ENCODE data around the gene KIAA0753. TPM values are rescaled to one million over a fixed set of nuclear protein-coding genes. Genes with fewer than 3 reads are reported as not detected.

The KIAA0753 gene
- total and polyA plus RNA-seq, 2 of the 4 experiments (the other 2 are of a cell fraction) = 10.2 to 17.6 TPM

- Histone ChIP-seq H3K9me3 (ENCODE audit: control insufficient read depth, insufficient read depth, low read length) (no peaks in the 10 kb centered on the region; the same call in 1 of the 2 replicates), H2BK15ac (ENCODE audit: low read depth, low read length) (no peak overlapping the region), H3K4me2 (ENCODE audit: low read depth, low read length) (no peak overlapping the region; the same call in 1 of the 2 replicates), H3K36me3 (ENCODE audit: control insufficient read depth, insufficient read depth, low read length) (no peaks in the 10 kb centered on the region), H3K9ac (ENCODE audit: low read depth, low read length) (no peak overlapping the region), H3K56ac (ENCODE audit: extremely low read depth, insufficient read depth, low read length) (no peak overlapping the region), H2BK120ac (ENCODE audit: low read depth, low read length) (no peak overlapping the region), H3K18ac (ENCODE audit: low read depth, low read length) (no peak overlapping the region), H3K4me1 (ENCODE audit: control insufficient read depth, insufficient read depth, low read length) (0 out of 2 replicates have a peak, but pooled peaks cover 6% of the 10 kb centered on the region), H4K20me1 (ENCODE audit: insufficient read depth, low read length) (peaks cover 7% of the 10 kb centered on the region), H3K23ac (ENCODE audit: low read depth, low read length) (peak overlapping the region; percentile 80; the same call in 1 of the 2 replicates), H4K8ac (ENCODE audit: low read depth in 2 of 2, low read length in 2 of 2) (no peak overlapping the region), H2BK5ac (ENCODE audit: low read depth, low read length, poor library complexity, severe bottlenecking) (no peak overlapping the region), H3K14ac (replicated peaks; ENCODE audit: low read depth, low read length) (no peak overlapping the region; the same call in 1 of the 2 replicates), H4K91ac (ENCODE audit: insufficient read depth, low read depth, low read length) (no peak overlapping the region), H3K4ac (ENCODE audit: low read depth, low read length) (no peak overlapping the region), H2AFZ (replicated peaks; ENCODE audit: low read length, poor library complexity) (peak overlapping the region; percentile 49), H3K9me1 (ENCODE audit: insufficient read depth, low read length) (0 out of 2 replicates have a peak, but pooled peaks cover 5% of the 10 kb centered on the region), H3K27ac (ENCODE audit: insufficient read depth, low read length) (no peak overlapping the region), H4K5ac (ENCODE audit: low read depth, low read length) (no peak overlapping the region), H3K4me3 (ENCODE audit: insufficient read depth, low read depth, low read length) (no peak overlapping the region), H3K27me3 (ENCODE audit: control insufficient read depth, insufficient read depth, low read length) (peaks cover 37% of the 10 kb centered on the region), H2AK9ac (replicated peaks; ENCODE audit: low read depth, low read length, poor library complexity) (no peak overlapping the region), H2AK5ac (ENCODE audit: low read depth, low read length) (no peak overlapping the region), H3K79me1 (ENCODE audit: low read depth in 1 of 2, low read length in 2 of 2) (peaks cover 4 to 17% of the 10 kb centered on the region in 2 experiments; a peak in 3 of 4 replicates), H2BK20ac (ENCODE audit: low read depth, low read length) (no peak overlapping the region)
- in situ Hi-C loops (cut with MboI; ENCODE audit: low sequenced_read_pairs) (no loop called here), intact Hi-C loops (cut with micrococcal nuclease) (loop anchor here (10.0 kb wide), 1 partner anchor 1070 kb away; the partner anchor contains the start of gene NLRP1), dilution Hi-C loops (cut with HindIII; ENCODE audit: low sequenced_read_pairs, unreplicated experiment) (no loop called here)
- ChIA-PET POLR2A (ENCODE audit: unreplicated experiment) (no interaction called here), CTCF (no interaction called here)
- ATAC-seq (ENCODE audit: low read depth) (no peak), DNase-seq (no peak)
- BruUV-seq (replicated peaks) = no TSS peak
- 17% methylated on average over 5 of the region's 46 CpGs; no CpG with 5 or more reads in 1 of the 2 experiments for WGBS, 2 experiments (ENCODE audit: extremely low coverage in 2 of 2, insufficient read length in 1 of 2)
- TF ChIP-seq FOS (IDR thresholded peaks at IDR 0.05; ENCODE audit: low read depth, low read length) (no peak), POLR2A (IDR thresholded peaks at IDR 0.05; ENCODE audit: low read depth, low read length) (no peak), BHLHE40 (IDR thresholded peaks at IDR 0.05; ENCODE audit: low read depth, low read length) (no peak), SMC3 (IDR thresholded peaks at IDR 0.05; ENCODE audit: low read depth, low read length) (no peak), NFE2L2 (IDR thresholded peaks at IDR 0.05; ENCODE audit: low read depth, low read length) (no peak), MXI1 (IDR thresholded peaks at IDR 0.05; ENCODE audit: borderline replicate concordance, low read depth, low read length) (no peak), CEBPB (IDR thresholded peaks at IDR 0.05; ENCODE audit: low read depth, low read length) (no peak), CHD1 (IDR thresholded peaks at IDR 0.05; ENCODE audit: low read depth, low read length) (no peak), RFX5 (IDR thresholded peaks at IDR 0.05; ENCODE audit: low read depth, low read length) (no peak), RAD21 (IDR thresholded peaks at IDR 0.05; ENCODE audit: low read length) (no peak), USF2 (IDR thresholded peaks at IDR 0.05; ENCODE audit: low read depth, low read length) (no peak), ELK1 (IDR thresholded peaks at IDR 0.05; ENCODE audit: borderline replicate concordance, low read depth, low read length) (no peak), CTCF (conservative IDR thresholded peaks at IDR 0.05; ENCODE audit: low read depth, low read length) (no peak), MAZ (IDR thresholded peaks at IDR 0.05; ENCODE audit: borderline replicate concordance, low read depth, low read length) (no peak)
Observed at GRCh38 chr17:6654841-6655731, 14.6 kb upstream of the KIAA0753 start.
